Measurements from ENCODE around the gene PRDM12.

The PRDM12 gene

GRCh38 chr9:130707225-130707976, 43.0 kb downstream of the PRDM12 start:
- peak; percentile 65 for TF ChIP-seq CTCF (conservative IDR thresholded peaks at IDR 0.05; ENCODE audit: control insufficient read depth, insufficient read depth, low read depth, low read length)
- DNase-seq (ENCODE audit: low read depth), result peak; percentile 76
- H3K4me3 ChIP-seq (ENCODE audit: control insufficient read depth, low read depth, low read length), result no peak overlapping the region

GRCh38 chr9:130710822-130711352, 46.5 kb downstream of the PRDM12 start:
- TF ChIP-seq CTCF (conservative IDR thresholded peaks at IDR 0.05; ENCODE audit: control insufficient read depth, insufficient read depth, low read depth, low read length), result no peak
- no peak for DNase-seq (ENCODE audit: low read depth)
- no peak overlapping the region for H3K4me3 ChIP-seq (ENCODE audit: control insufficient read depth, low read depth, low read length)

- DNase-seq (ENCODE audit: low read depth), result no peak
- no peak overlapping the region for H3K4me3 ChIP-seq (ENCODE audit: control insufficient read depth, low read depth, low read length)
- TF ChIP-seq CTCF (conservative IDR thresholded peaks at IDR 0.05; ENCODE audit: control insufficient read depth, insufficient read depth, low read depth, low read length), result no peak
These were observed 47.1 kb downstream of the PRDM12 start for GRCh38 chr9:130711469-130711868.

GRCh38 chr9:130712564-130713285, 48.3 kb downstream of the PRDM12 start:
- DNase-seq (ENCODE audit: low read depth), result peak; percentile 98
- no peak for TF ChIP-seq CTCF (conservative IDR thresholded peaks at IDR 0.05; ENCODE audit: control insufficient read depth, insufficient read depth, low read depth, low read length)
- H3K4me3 ChIP-seq (ENCODE audit: control insufficient read depth, low read depth, low read length), result peak overlapping the region; percentile 66

GRCh38 chr9:130713286-130713960, 49.0 kb downstream of the PRDM12 start:
- TF ChIP-seq CTCF (conservative IDR thresholded peaks at IDR 0.05; ENCODE audit: control insufficient read depth, insufficient read depth, low read depth, low read length), result no peak
- DNase-seq (ENCODE audit: low read depth), result peak; percentile 32
- peak overlapping the region; percentile 66 for H3K4me3 ChIP-seq (ENCODE audit: control insufficient read depth, low read depth, low read length)

- H3K4me3 ChIP-seq (ENCODE audit: control insufficient read depth, low read depth, low read length), result peak overlapping the region; percentile 66
- DNase-seq (ENCODE audit: low read depth), result peak; percentile 35
These were observed 50.3 kb downstream of the PRDM12 start for GRCh38 chr9:130714586-130715110.

More at GRCh38 chr9:130714586-130715110, 50.3 kb downstream of the PRDM12 start:
- TF ChIP-seq CTCF (conservative IDR thresholded peaks at IDR 0.05; ENCODE audit: control insufficient read depth, insufficient read depth, low read depth, low read length), result no peak

Data from fibroblast of mammary gland (primary cell).